Measurements from ENCODE around the gene TLDC2. TPM values are rescaled to one million over a fixed set of nuclear protein-coding genes. Genes with fewer than 3 reads are reported as not detected.
A peak's percentile ranks its signal among the peaks of the same experiment; 100 is the strongest.
"Not testable (repeated sequence)": the region's sequence is repeated elsewhere in the genome, so short reads cannot be mapped to it uniquely, and the experiment has no call there.

TLDC2 gene
- total RNA-seq, 1 donor from 2014 or later, result not detected

GRCh38 chr20:36932476-36933426 lies 56.8 kb downstream of the TLDC2 start:
- peaks cover 40% of the 10 kb centered on the region for H3K36me3 Mint-ChIP-seq (ENCODE audit: low read depth)
- H3K4me1 Mint-ChIP-seq (ENCODE audit: low read depth), result peaks cover 25% of the 10 kb centered on the region
- intact Hi-C loops (cut with micrococcal nuclease), result no loop called here
- no peak for DNase-seq (ENCODE audit: low spot score)
- no peaks in the 10 kb centered on the region for H3K9me3 Mint-ChIP-seq
- H3K27me3 Mint-ChIP-seq (ENCODE audit: insufficient read depth), result no peaks in the 10 kb centered on the region
- peak overlapping the region; percentile 49 for H3K27ac Mint-ChIP-seq
- H3K4me3 Mint-ChIP-seq, result no peak overlapping the region

- H3K27ac Mint-ChIP-seq; intact Hi-C loops (cut with micrococcal nuclease): not testable (repeated sequence)
- H3K36me3 Mint-ChIP-seq (ENCODE audit: low read depth), result peaks cover 38% of the 10 kb centered on the region
Measured at GRCh38 chr20:36933571-36933970, 57.6 kb downstream of the TLDC2 start.

GRCh38 chr20:36936341-36936740 lies 60.4 kb downstream of the TLDC2 start:
- Mint-ChIP-seq H3K27me3 (ENCODE audit: insufficient read depth) (no peaks in the 10 kb centered on the region), H3K36me3 (ENCODE audit: low read depth) (peaks cover 34% of the 10 kb centered on the region), H3K9me3 (no peaks in the 10 kb centered on the region), H3K4me3 (no peak overlapping the region), H3K27ac (no peak overlapping the region), H3K4me1 (ENCODE audit: low read depth) (peaks cover 33% of the 10 kb centered on the region)
- no peak for DNase-seq (ENCODE audit: low spot score)
- intact Hi-C loops (cut with micrococcal nuclease), result no loop called here

More at GRCh38 chr20:36933571-36933970, 57.6 kb downstream of the TLDC2 start:
- DNase-seq (ENCODE audit: low spot score); H3K27me3 Mint-ChIP-seq (ENCODE audit: insufficient read depth); H3K9me3 Mint-ChIP-seq; H3K4me3 Mint-ChIP-seq: not testable (repeated sequence)
- H3K4me1 Mint-ChIP-seq (ENCODE audit: low read depth), result peaks cover 25% of the 10 kb centered on the region

GRCh38 chr20:36936761-36937401 lies 60.9 kb downstream of the TLDC2 start:
- intact Hi-C loops (cut with micrococcal nuclease); DNase-seq (ENCODE audit: low spot score); H3K9me3 Mint-ChIP-seq; H3K4me3 Mint-ChIP-seq; H3K27me3 Mint-ChIP-seq (ENCODE audit: insufficient read depth): not testable (repeated sequence)
- H3K4me1 Mint-ChIP-seq (ENCODE audit: low read depth), result peaks cover 33% of the 10 kb centered on the region
- peak overlapping the region; percentile 3 for H3K27ac Mint-ChIP-seq
- H3K36me3 Mint-ChIP-seq (ENCODE audit: low read depth), result peaks cover 34% of the 10 kb centered on the region

- Mint-ChIP-seq H3K27ac (no peak overlapping the region), H3K27me3 (ENCODE audit: insufficient read depth) (no peaks in the 10 kb centered on the region), H3K36me3 (ENCODE audit: low read depth) (peaks cover 34% of the 10 kb centered on the region), H3K4me1 (ENCODE audit: low read depth) (peaks cover 35% of the 10 kb centered on the region), H3K9me3 (no peaks in the 10 kb centered on the region), H3K4me3 (no peak overlapping the region)
- no peak for DNase-seq (ENCODE audit: low spot score)
- intact Hi-C loops (cut with micrococcal nuclease), result no loop called here
Measured at GRCh38 chr20:36937402-36937770, 61.4 kb downstream of the TLDC2 start.

- H3K27ac Mint-ChIP-seq, result peak overlapping the region; percentile 87
- H3K4me1 Mint-ChIP-seq (ENCODE audit: low read depth), result peaks cover 57% of the 10 kb centered on the region
- no peak for DNase-seq (ENCODE audit: low spot score)
- peaks cover 44% of the 10 kb centered on the region for H3K36me3 Mint-ChIP-seq (ENCODE audit: low read depth)
- intact Hi-C loops (cut with micrococcal nuclease), result no loop called here
- no peak overlapping the region for H3K4me3 Mint-ChIP-seq
- H3K9me3 Mint-ChIP-seq, result no peaks in the 10 kb centered on the region
- H3K27me3 Mint-ChIP-seq (ENCODE audit: insufficient read depth), result no peaks in the 10 kb centered on the region
Measured at GRCh38 chr20:36941401-36941835, 65.5 kb downstream of the TLDC2 start.

Other genes starting within 250 kb of the TLDC2 start
- 62.0 and 64.0 TPM in 2 replicates for gene SLA2, start 229.9 kb upstream of the TLDC2 start, total RNA-seq
- 21.3 and 21.9 TPM in 2 replicates for gene NDRG3, start 130.0 kb upstream of the TLDC2 start, total RNA-seq
- gene DSN1, start 102.4 kb upstream of the TLDC2 start, total RNA-seq, result 23.2 and 29.0 TPM in 2 replicates
- gene SAMHD1, start 75.6 kb downstream of the TLDC2 start, total RNA-seq, result 55.0 and 59.9 TPM in 2 replicates
- 49.2 and 53.7 TPM in 2 replicates for gene RBL1, start 219.9 kb downstream of the TLDC2 start, total RNA-seq